HG03460 (cell line): ENCODE measurements around the gene SLIT1.

Source experiments
- ATAC-seq: cut with Tn5 transposase; IDR thresholded peaks from one replicate; pipeline ENCODE4 v1.9.1; 2021; ENCODE audit not compliant: unreplicated experiment

Gene SLIT1

GRCh38 chr10:97006364-97006763 lies 179.4 kb downstream of the SLIT1 start:
- ATAC-seq, result no peak

- ATAC-seq, result no peak
These were observed 180.4 kb downstream of the SLIT1 start for GRCh38 chr10:97005349-97005748.

- ATAC-seq, result no peak
These were observed 181.2 kb downstream of the SLIT1 start for GRCh38 chr10:97004591-97004990.

- no peak for ATAC-seq
These were observed 182.0 kb downstream of the SLIT1 start for GRCh38 chr10:97003804-97004201.

- ATAC-seq, result no peak
These were observed 182.5 kb downstream of the SLIT1 start for GRCh38 chr10:97003151-97003803.

GRCh38 chr10:97002670-97003069 lies 183.1 kb downstream of the SLIT1 start:
- no peak for ATAC-seq

- ATAC-seq, result no peak
These were observed 184.4 kb downstream of the SLIT1 start for GRCh38 chr10:97001183-97001991.

GRCh38 chr10:97000487-97001182 lies 185.1 kb downstream of the SLIT1 start:
- no peak for ATAC-seq

- ATAC-seq, result no peak
These were observed 185.8 kb downstream of the SLIT1 start for GRCh38 chr10:96999987-97000386.

GRCh38 chr10:96999337-96999736 lies 186.4 kb downstream of the SLIT1 start:
- no peak for ATAC-seq

GRCh38 chr10:96998329-96998888 lies 187.3 kb downstream of the SLIT1 start:
- ATAC-seq, result no peak

- no peak for ATAC-seq
These were observed 189.3 kb downstream of the SLIT1 start for GRCh38 chr10:96996275-96996965.

- no peak for ATAC-seq
These were observed 189.9 kb downstream of the SLIT1 start for GRCh38 chr10:96995851-96996250.

- peak; percentile 63 for ATAC-seq
These were observed 193.0 kb downstream of the SLIT1 start for GRCh38 chr10:96992721-96993120.

GRCh38 chr10:96991313-96991841 lies 194.4 kb downstream of the SLIT1 start:
- no peak for ATAC-seq

- ATAC-seq, result no peak
These were observed 197.3 kb downstream of the SLIT1 start for GRCh38 chr10:96988426-96988825.

GRCh38 chr10:96987842-96988175 lies 197.9 kb downstream of the SLIT1 start:
- ATAC-seq, result no peak

GRCh38 chr10:96987141-96987841 lies 198.5 kb downstream of the SLIT1 start:
- no peak for ATAC-seq

GRCh38 chr10:96986200-96986856 lies 199.4 kb downstream of the SLIT1 start:
- no peak for ATAC-seq
